Small intestine (tissue), 7 donors: ENCODE measurements around the gene CLDN20. TPM values are rescaled to one million over a fixed set of nuclear protein-coding genes. Genes with fewer than 3 reads are reported as not detected.

Source experiments
- DNase-seq, 2 donors: peaks; one replicate each; pipeline versions ENCODE4 v3.0.0 to v3.0.0-alpha.2; 2013
- FAIRE-seq: peaks from 2 replicates; lab custom pipeline; 2012; peaks lifted over from hg19 to GRCh38; lab: Jason Lieb, UNC
- H3K27ac ChIP-seq, 3 donors: one replicate each; pipeline ENCODE4 v1.5.1; 2013; ENCODE audit warnings: low read length in 2 of 3, mild to moderate bottlenecking in 2 of 3, control low read depth in 1 of 3, inconsistent platforms in 1 of 3, low read depth in 1 of 3, moderate library complexity in 1 of 3
- H3K27me3 ChIP-seq, 3 donors: one replicate each; pipeline ENCODE4 v1.6.1; 2013; ENCODE audit warnings: low read length in 3 of 3, inconsistent platforms in 1 of 3; ENCODE audit not compliant: control insufficient read depth in 3 of 3, insufficient read depth in 3 of 3
- H3K36me3 ChIP-seq, 3 donors: one replicate each; pipeline ENCODE4 v1.6.1; 2013; ENCODE audit warnings: low read length in 3 of 3, inconsistent platforms in 1 of 3, low read depth in 1 of 3, mild to moderate bottlenecking in 1 of 3, moderate library complexity in 1 of 3; ENCODE audit not compliant: control insufficient read depth in 3 of 3, insufficient read depth in 2 of 3
- H3K4me1 ChIP-seq, 3 donors: one replicate each; pipeline ENCODE4 v1.6.1; 2013; ENCODE audit warnings: low read length in 2 of 3, inconsistent platforms in 1 of 3, low read depth in 1 of 3, mild to moderate bottlenecking in 1 of 3, moderate library complexity in 1 of 3; ENCODE audit not compliant: control insufficient read depth in 3 of 3, insufficient read depth in 2 of 3
- H3K4me3 ChIP-seq, 3 donors: one replicate each; pipeline ENCODE4 v1.5.1; 2013; ENCODE audit warnings: low read length in 3 of 3, control low read depth in 1 of 3, inconsistent platforms in 1 of 3, low read depth in 1 of 3, mild to moderate bottlenecking in 1 of 3, moderate library complexity in 1 of 3
- H3K9me3 ChIP-seq, 2 donors: one replicate each; pipeline ENCODE4 v1.6.1; 2013; ENCODE audit warnings: low read depth in 1 of 2, low read length in 1 of 2; ENCODE audit not compliant: control insufficient read depth in 2 of 2, insufficient read depth in 1 of 2
- WGBS, 3 donors: extraction: QIAGEN DNeasy Blood & Tissue Kit; methylation state at CpG; one replicate each; pipeline ENCODE4 v1.1.7; 2013; 5-methylcytosine and 5-hydroxymethylcytosine counted together
- polyA plus RNA-seq, 4 donors: library from polyadenylated mRNA; stranded (reverse) in 3 of 4; unstranded in 1 of 4; fragments of 200-250 nt in 3 of 4; fragments of 120-200 nt in 1 of 4; gene quantifications; one replicate each; pipeline versions ENCODE4 v1.2.1 to v1.2.3, GENCODE V29; 2013
- donor health status: healthy with polysubstance abuse.
- donor health status: control.
- donor health status: control.
- donor health status: Bipolar disorder and iron deficiency.
- donor health status: healthy.

Gene CLDN20
- polyA plus RNA-seq, 4 donors: 0.97 TPM; not detected in 3

GRCh38 chr6:155313602-155314091, 49.8 kb downstream of the CLDN20 start:
- H3K4me1 ChIP-seq: peaks cover 0 to 4% (median 0%) of the 10 kb centered on the region in 3 donors
- peak in 1 of 2 donors; percentile 43 for DNase-seq
- WGBS, 3 donors: 0 to 1% (median 1%) methylated on average over 15 of the region's 15 CpGs
- H3K36me3 ChIP-seq: no peaks in the 10 kb centered on the region
- no peak for FAIRE-seq
- H3K4me3 ChIP-seq: peak overlapping the region; percentile 76 to 98 (median 85)
- H3K9me3 ChIP-seq: no peaks in the 10 kb centered on the region
- no peaks in the 10 kb centered on the region for H3K27me3 ChIP-seq
- H3K27ac ChIP-seq: peak overlapping the region; percentile 64 to 91 (median 87)

GRCh38 chr6:155314092-155314772, 50.4 kb downstream of the CLDN20 start, which contains the start of gene TFB1M:
TSS of gene TFB1M (minus strand) at chr6:155314484. CDS start at chr6:155314428, 56 bp downstream.
- peak within 1 kb of the TSS; percentile 76 to 98 (median 85) for H3K4me3 ChIP-seq
- WGBS, 3 donors: 0 to 1% (median 1%) methylated on average over 46 to 52 of the region's 52 CpGs
- no peaks in the 10 kb centered on the region for H3K9me3 ChIP-seq
- FAIRE-seq (peak; percentile 92), DNase-seq (peak; percentile 99)
- no peaks in the 10 kb centered on the region for H3K27me3 ChIP-seq
- peaks cover 0 to 4% (median 0%) of the 10 kb centered on the region in 3 donors for H3K4me1 ChIP-seq
- no peaks in the 10 kb centered on the region for H3K36me3 ChIP-seq
- peak within 1 kb of the TSS; percentile 87 to 92 (median 91) for H3K27ac ChIP-seq

GRCh38 chr6:155314773-155315515, 51.1 kb downstream of the CLDN20 start:
- Histone ChIP-seq H3K4me1 (peaks cover 0 to 4% (median 0%) of the 10 kb centered on the region in 3 donors), H3K36me3 (no peaks in the 10 kb centered on the region), H3K9me3 (no peaks in the 10 kb centered on the region), H3K27me3 (no peaks in the 10 kb centered on the region), H3K4me3 (peak overlapping the region in 2 of 3 donors; percentile 85 to 98), H3K27ac (peak overlapping the region; percentile 87 to 92 (median 91))
- WGBS, 3 donors: 0 to 2% (median 1%) methylated on average over 20 of the region's 20 CpGs
- FAIRE-seq (no peak), DNase-seq (peak in 1 of 2 donors; percentile 87)

GRCh38 chr6:155315516-155315871, 51.7 kb downstream of the CLDN20 start:
- peak overlapping the region in 2 of 3 donors; percentile 91 to 92 for H3K27ac ChIP-seq
- 10 to 35% (median 23%) methylated on average over 3 of the region's 3 CpGs for WGBS, 3 donors
- peak overlapping the region in 1 of 3 donors; percentile 85 for H3K4me3 ChIP-seq
- peaks cover 0 to 4% (median 0%) of the 10 kb centered on the region in 3 donors for H3K4me1 ChIP-seq
- no peak for FAIRE-seq
- no peaks in the 10 kb centered on the region for H3K36me3 ChIP-seq
- peak in 1 of 2 donors; percentile 35 for DNase-seq
- H3K27me3 ChIP-seq: no peaks in the 10 kb centered on the region
- H3K9me3 ChIP-seq: no peaks in the 10 kb centered on the region

GRCh38 chr6:155316419-155316818, 52.6 kb downstream of the CLDN20 start:
- Histone ChIP-seq H3K27ac (no peak overlapping the region), H3K4me3 (no peak overlapping the region), H3K27me3 (no peaks in the 10 kb centered on the region), H3K36me3 (no peaks in the 10 kb centered on the region), H3K4me1 (peaks cover 0 to 4% (median 0%) of the 10 kb centered on the region in 3 donors), H3K9me3 (no peaks in the 10 kb centered on the region)
- WGBS, 3 donors: 95 to 97% (median 95%) methylated on average over 1 of the region's 1 CpG
- FAIRE-seq: no peak
- no peak for DNase-seq

GRCh38 chr6:155317186-155317585, 53.4 kb downstream of the CLDN20 start:
- no peak overlapping the region for H3K4me3 ChIP-seq
- H3K36me3 ChIP-seq: no peaks in the 10 kb centered on the region
- peak; percentile 81 for FAIRE-seq
- WGBS, 3 donors: 87 to 98% (median 98%) methylated on average over 1 of the region's 1 CpG
- H3K9me3 ChIP-seq: no peaks in the 10 kb centered on the region
- no peaks in the 10 kb centered on the region for H3K27me3 ChIP-seq
- no peak for DNase-seq
- H3K4me1 ChIP-seq: peaks cover 0 to 4% (median 0%) of the 10 kb centered on the region in 3 donors
- no peak overlapping the region for H3K27ac ChIP-seq

GRCh38 chr6:155319902-155320301, 56.1 kb downstream of the CLDN20 start:
- H3K36me3 ChIP-seq: no peaks in the 10 kb centered on the region
- FAIRE-seq (no peak), DNase-seq (no peak)
- 84 to 94% (median 84%) methylated on average over 4 of the region's 4 CpGs for WGBS, 3 donors
- H3K27me3 ChIP-seq: no peaks in the 10 kb centered on the region
- H3K4me3 ChIP-seq: no peak overlapping the region
- H3K9me3 ChIP-seq: no peaks in the 10 kb centered on the region
- peaks cover 0 to 4% (median 0%) of the 10 kb centered on the region in 3 donors for H3K4me1 ChIP-seq
- H3K27ac ChIP-seq: no peak overlapping the region

- Histone ChIP-seq H3K4me3 (no peak overlapping the region), H3K36me3 (no peaks in the 10 kb centered on the region), H3K4me1 (peaks cover 0 to 12% (median 0%) of the 10 kb centered on the region in 3 donors), H3K27me3 (no peaks in the 10 kb centered on the region), H3K9me3 (no peaks in the 10 kb centered on the region), H3K27ac (no peak overlapping the region)
- no peak for DNase-seq
- FAIRE-seq: no peak
- 93 to 94% (median 94%) methylated on average over 2 of the region's 2 CpGs for WGBS, 3 donors
These were observed 60.4 kb downstream of the CLDN20 start for GRCh38 chr6:155324172-155324571.
